ENCODE data around the gene RHEX.
"Not testable (repeated sequence)": the region's sequence is repeated elsewhere in the genome, so short reads cannot be mapped to it uniquely, and the experiment has no call there.

RHEX gene
- total RNA-seq = 0.10 to 3.0 reads per million in 2 donors

- DNase-seq = not testable (repeated sequence)
Measured at GRCh38 chr1:206052919-206053610, at the start of gene RHEX. Gene RHEX (plus strand): TSS chr1:206053173. CDS start chr1:206097829, 44,656 bp downstream.

DNA sequence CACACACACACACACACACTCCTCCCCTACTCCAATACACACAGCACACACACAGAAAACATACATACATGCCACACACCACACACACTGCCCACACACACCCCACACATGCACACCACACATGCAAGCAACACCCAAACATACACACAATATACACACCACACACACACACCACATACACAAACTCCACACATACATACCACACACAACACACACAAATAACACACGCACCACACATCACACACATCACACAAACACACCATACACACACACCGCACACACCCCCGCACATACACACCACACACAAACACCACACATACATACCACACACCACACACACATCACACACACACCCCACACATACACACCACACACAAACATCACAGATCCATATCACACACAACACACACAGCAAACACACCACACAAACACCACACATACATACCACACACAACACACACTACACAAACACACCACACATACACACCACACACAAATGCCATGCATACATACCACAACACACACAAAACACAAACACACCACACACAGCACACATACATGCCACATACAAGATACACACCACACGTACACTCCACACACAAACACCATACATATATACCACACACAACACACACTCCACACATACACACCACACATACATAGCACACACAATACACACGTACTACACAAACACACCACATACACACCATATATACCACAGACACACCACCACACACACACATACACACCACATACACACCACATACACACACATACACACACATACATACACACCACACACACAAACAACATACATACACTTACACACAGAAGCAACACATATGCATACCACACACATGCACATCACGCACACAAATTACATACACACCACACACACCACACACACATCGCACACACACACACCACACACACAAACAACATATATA lies 48.8 kb upstream of the RHEX start:
- DNase-seq = no peak

GRCh38 chr1:206004826-206005225 lies 48.1 kb upstream of the RHEX start:
- no peak for DNase-seq

DNA sequence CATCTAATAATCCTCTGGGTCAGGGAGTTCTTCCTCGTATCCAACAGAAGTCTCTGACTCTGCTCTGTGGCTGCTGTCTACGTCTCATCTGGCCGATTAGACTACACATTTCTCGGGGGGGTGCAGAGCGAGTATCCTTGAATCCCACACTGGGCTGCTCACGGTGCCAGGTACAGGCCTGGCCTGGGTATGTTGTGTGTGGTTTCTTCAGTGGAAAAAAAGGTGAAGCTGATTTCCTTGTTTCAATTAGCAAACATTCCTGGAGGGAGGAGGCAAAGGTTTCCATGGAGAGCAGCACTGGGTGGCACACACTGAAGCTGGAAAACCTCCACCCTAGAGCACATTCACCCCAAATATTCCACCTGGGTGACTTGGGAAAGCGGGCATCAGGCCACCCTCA lies 47.7 kb upstream of the RHEX start:
- no peak for DNase-seq

DNA sequence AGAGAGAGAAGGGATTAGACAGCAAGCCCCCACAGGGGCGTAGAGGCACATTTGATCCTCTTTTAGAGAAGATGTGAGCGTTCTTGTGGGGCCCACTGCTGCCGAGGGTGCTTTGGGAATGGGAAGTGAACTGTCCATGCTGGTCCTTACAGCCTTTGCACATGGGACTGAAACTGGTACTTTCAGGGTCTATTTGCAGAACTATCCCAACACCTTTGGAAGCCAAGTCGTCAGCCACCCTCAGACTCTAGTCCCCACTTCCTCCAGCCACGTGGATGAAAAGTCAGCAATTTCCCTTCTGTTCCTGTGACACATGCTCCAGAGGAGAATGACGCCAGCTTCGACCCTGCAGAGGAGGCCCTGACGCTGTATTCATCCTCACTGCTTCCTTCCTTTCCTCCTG lies 47.2 kb upstream of the RHEX start:
- DNase-seq = no peak

GRCh38 chr1:206006946-206007345 lies 46.0 kb upstream of the RHEX start:
- no peak for DNase-seq

DNA sequence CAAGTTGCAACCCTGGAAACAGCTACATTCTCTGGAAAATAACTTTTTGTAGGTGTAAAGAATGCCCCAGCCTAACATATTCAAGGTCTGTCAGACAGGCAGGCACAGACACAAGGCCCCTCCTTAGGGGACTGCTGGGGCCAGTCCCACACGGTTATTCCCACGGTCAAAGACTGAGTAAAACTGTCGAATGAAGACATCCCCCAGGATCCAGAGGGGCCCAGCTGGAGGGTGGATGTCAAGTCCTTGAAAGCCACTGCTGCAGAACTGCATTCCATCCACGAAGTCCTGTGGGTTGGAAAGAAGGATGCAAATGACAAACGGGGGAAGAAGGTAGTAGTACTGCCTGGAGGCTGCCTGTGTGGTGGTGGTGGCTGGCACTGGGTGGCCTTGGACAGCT lies 42.9 kb upstream of the RHEX start:
- DNase-seq = no peak

DNA sequence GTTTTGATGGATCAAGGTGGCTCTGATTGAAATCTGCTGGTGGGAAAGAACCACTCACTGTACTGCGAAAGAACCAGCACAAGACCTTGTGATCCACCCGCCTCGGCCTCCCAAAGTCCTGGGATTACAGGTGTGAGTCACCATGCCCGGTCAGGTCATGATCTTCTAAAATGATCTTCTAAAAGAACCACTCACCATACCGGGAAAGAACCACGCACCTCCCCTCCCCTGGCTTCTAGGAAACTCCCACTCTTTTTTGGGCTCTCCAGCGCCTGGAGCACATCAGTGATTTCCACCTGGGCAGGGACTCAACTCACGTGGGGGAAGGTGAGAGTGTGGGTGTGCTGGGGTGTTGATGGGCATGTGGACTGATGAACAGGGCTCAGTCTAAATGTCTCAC lies 41.9 kb upstream of the RHEX start:
- no peak for DNase-seq

DNA sequence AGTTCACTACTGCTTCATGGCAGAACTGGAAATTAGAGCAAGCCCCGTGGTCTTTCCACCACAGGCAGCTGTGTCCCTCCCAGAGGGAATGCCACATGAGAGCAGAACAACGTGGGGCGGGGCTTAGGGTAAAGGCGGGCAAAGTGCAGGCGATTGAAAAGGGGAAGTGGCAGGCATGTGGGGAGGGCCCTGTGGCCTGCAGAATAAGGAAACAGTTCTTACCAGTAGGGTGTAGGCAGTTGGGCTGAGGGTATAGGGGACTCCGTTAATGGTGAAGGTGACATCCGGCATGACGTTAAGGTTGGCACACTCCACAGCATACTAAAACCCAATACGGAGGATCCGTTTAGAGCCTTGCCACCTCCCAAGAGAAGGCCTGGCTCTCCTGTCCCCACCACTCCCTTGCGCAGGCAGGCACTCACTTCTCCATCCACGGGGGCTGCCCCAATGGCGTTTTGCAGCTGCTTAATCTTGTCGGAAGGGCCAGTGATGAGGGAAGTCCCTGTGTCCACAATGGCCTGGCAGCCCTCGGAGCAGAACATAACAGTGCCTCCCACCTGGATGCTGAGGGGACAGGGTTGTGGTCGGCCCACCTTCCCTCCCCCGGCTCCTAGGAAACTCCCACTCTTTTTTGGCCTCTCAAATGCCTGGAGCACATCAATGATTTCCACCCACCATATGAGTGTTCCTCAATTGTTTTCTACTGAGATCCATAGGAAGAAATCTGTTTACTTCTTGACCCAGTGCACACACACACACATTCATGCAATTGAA lies 40.7 kb upstream of the RHEX start:
- no peak for DNase-seq

DNA sequence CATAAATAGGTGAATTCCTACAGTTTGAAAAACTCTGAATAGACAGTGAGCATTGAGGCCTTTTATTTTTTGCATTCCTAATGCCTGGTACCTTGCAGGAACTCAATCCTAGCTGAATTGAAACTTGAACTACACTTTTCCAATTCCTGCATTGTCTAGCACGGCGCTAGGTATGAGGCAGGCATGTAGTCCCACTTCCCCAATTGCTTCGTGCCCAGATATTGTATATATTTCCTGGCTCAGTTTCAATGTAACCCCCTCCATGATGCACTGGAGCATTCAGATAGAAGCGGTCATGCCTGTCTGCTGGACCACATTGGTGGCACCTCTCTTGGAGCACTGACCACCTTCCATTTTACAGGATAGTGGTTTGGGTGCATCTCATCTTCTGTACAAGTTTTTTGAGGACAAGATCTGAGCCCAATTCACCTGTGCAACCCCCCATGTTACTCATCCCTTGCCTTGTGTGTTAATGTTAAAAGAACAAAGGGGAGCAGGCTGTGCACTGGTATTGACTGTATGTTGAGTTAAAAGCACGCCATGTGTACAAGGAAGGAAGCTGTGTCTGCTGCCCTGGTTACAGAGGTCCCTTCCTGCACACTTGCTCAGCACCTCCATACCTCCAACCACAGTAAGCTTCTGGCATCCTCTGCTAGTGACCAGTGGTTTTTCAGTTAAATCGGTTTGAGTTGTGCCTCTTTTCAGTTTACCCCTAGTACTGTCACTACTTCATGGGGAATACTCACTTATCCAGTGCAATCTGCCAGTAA lies 39.8 kb upstream of the RHEX start:
- no peak for DNase-seq

DNA sequence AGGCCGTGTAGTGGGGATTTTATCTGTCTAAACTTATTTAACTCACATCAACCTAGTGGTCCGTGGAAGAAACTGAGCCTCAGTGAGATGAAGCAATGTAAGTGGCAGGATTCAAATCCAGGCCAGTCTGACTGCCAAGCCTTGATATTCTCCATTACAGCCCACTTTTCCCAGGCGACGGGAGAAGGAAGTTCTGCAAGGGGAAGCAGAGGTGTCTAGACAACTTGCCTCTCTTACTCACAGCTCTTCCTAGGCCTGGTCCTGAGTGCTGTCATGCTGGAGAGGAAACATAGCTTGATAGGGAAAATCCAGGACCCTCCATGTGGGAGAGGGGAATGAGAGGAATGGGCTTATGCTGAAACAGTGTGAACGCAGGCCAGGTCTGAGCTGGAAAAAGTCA lies 38.4 kb upstream of the RHEX start:
- no peak for DNase-seq

- no peak for DNase-seq
Measured at GRCh38 chr1:206015071-206015470, 37.9 kb upstream of the RHEX start.

DNA sequence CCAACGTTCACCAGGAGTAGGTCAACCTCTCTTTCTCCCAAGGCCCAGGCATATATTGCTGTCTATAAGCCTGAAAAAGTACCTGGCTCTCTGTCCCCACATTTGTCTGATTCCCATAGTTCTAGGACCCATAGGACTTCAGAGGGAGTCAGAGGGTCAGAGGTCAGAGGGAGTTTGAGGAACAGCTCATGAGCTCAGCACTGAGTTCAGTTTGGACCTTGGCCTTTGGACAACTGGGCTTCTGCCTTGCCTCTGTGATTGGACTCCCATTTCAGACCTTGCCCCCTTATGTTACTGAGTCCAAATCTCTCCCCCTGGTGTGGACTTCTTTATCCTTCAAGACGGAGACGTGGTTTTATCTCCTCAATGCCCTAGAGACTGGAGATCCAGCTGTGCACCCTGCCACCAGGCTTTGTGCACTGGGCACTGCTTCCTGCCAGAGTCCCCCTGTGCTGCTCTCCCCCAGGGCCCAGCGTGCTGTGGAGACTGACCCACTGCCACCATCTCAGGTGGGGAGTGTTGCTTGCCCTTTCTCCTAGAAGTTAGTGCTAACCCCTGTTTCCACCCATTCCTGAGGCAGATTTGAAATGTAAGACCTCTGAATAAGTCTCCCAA lies 32.5 kb upstream of the RHEX start:
- no peak for DNase-seq

- DNase-seq = no peak
Measured at GRCh38 chr1:206021008-206021625, 31.9 kb upstream of the RHEX start.

DNA sequence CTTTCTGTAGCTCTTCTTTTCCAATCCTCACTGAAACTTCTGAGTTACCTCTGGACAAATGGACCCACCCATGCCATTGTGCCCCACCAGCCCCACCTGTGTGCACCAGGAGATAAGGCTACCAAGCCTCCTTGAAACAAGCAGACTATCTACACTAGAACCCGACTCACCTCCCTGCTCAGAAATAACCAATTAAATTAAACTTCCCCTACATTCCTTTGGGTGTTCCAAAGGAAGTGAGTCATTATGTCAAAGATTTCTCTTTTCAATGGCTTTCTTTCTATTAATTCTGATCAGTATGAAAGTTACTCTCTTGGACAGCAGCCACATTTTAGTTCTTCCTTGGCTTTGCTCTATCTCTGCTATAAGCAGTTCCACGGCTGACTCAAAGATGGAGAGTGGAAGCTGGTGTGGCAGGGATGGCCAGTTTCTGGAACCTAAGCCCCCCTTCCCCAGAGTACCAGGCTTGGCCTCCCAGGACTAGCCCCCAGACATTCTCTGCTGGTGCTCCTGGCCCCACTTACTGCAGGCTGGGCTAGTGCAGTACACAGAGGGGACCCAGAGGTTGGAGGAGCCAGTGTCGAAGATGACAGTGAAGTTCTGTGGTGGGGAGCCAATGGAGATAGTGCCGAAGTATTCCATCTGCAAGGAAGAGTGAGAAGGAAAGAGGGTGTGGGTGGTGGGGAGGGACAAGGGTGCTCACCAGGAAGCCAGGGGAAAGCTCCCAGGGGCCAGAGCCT lies 31.2 kb upstream of the RHEX start:
- DNase-seq = no peak

DNA sequence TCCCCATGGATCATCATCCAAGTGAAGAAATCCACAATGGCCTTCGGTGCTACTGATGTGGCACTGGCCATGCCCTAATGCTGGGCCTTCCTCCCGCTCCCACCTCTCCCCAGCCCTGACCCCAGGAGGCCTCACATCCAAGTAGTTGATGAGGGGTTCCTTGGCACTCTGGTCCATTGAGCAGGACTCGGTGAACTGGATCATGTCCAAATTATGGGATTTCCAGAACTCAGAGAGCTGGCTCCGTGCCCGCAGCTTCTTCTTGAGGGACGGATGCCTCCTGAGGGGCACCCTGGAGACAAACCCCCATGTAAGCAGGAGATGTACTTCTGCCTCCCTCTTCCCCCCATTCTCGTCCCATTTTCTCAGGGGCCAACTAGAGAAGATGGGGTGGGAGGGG lies 30.2 kb upstream of the RHEX start:
- DNase-seq = no peak

DNA sequence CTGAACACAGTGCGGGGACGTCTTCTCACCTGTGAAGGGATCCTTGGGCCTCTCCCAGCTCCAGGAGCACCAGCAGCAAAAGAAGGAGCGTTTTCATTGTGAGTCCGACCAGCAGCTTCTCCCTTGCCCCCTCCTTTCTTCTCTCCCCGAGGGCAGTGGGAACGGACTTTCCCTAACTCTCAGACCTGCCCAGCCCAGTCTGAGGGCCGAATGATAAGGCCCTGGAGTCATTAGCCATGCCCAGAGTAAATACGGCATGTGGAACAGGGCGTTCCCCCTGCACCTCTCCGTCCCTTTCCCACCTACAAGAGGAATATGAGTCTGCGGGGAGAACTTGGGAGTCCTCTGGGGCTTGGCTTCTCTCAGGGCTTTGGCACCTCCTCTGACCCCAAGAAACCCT lies 29.3 kb upstream of the RHEX start, which contains the start of gene CTSE:
CTSE (minus strand) TSS at position 201 of the 400 bp plus-strand sequence; CDS start at position 97, 104 bp downstream.
- DNase-seq = no peak

DNA sequence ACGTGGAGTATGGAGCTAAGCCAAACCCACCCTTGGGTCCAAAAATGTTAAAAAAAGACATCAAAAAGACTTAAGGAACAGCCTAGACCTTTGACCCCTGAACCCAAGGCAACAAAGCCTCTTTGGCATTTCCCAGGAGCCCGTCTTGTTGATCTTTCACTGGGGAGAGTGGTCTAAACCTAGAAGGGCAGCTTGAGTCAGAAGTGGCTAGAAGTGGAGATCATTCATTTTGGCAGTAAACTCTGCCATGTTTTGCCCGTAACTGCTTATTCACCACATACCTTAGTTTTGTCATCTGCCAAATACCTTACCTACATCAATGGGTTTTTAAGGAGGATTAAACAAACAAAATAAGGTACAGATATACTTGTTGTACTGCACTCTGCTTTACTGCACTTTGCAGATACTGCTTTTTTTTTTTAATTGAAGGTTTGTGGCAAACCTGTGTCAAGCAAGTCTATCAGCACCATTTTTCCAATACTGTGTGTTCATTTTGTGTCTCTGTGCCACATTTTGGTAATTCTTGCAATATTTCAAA lies 27.6 kb upstream of the RHEX start:
- no peak for DNase-seq

- no peak for DNase-seq
Measured at GRCh38 chr1:206029484-206029883, 23.5 kb upstream of the RHEX start.

DNA sequence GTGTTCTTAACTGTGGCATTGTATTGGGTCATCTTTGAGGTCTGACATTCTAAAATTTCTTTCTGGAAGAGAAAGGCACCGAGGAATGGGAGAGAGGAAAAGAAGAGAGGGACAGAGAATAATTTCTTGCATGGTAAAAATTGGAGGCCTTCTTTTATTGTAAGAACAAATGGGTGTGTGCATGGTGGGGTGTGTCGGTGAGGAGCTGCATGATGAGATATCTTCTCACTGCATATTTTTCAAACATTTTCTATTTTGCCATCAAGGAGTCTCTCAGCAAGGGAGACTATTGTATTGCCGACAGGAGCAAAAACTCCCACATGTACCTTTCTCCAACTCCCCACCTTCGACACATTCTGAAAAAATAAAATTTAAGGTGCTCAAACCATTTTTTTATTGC lies 22.8 kb upstream of the RHEX start:
- DNase-seq = no peak
